HG03521 (cell line): ENCODE measurements around the gene GAD1.

ENCODE experiments used
- ATAC-seq: cut with Tn5 transposase; IDR thresholded peaks from one replicate; pipeline ENCODE4 v1.9.1; 2021; ENCODE audit warnings: mild to moderate bottlenecking, moderate library complexity; ENCODE audit not compliant: unreplicated experiment

GAD1 gene

DNA sequence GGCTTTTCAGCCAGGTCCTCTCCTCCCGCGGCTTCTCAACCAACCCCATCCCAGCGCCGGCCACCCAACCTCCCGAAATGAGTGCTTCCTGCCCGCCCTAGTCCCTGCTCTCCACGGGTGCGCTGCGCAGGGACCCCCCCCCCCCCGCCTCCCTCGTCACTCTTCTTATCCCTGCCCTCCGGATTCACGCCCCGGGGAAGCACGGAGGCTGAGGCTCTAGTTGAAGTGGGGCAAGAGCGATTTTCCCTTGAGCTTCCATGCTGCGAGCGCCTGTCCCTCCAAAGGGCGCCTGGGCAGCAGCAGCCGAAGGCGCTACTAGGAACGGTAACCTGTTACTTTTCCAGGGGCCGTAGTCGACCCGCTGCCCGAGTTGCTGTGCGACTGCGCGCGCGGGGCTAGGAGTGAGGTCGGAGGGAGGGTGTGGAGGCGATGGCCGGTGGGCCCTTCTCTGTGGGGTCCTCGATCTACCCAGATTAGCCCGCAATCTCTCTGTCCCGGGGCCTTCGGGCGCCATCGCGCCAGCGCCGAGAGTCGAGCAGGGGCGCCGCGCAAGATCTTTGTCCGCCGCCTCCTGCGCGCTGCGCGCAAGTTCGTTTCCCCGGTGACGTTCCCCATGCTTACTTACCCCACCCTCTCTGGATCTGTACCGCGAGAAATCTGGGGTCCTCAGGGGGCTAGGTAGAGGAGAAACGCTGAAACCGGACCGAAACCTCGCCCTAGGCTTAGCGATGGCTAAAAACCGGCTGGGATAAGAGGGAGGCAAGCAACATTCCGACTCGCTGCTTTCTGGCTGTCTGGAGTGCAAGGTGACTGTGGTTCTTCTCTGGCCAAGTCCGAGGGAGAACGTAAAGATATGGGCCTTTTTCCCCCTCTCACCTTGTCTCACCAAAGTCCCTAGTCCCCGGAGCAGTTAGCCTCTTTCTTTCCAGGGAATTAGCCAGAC is 677 bp downstream of the GAD1 start:
- no peak for ATAC-seq

DNA sequence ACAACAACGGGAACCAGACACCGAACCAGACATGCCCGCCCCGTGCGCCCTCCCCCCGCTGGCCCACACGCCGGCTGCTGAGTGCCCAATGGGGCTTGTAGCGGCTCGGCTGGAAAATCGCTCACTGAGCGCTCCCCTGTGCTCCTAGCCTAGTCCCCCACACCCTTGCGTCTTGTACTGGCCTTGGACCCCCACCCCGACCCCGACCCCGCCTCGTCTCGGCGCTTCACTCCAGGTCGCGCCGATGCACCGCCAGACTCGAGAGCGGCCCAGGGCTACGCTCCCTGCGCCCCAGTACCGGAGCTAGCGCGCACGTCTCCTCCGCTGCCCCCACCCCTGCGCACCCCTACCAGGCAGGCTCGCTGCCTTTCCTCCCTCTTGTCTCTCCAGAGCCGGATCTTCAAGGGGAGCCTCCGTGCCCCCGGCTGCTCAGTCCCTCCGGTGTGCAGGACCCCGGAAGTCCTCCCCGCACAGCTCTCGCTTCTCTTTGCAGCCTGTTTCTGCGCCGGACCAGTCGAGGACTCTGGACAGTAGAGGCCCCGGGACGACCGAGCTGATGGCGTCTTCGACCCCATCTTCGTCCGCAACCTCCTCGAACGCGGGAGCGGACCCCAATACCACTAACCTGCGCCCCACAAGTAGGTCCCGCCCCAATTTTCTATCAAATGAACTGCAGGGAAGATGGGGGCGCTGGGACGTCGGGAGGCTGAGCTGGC is 1.5 kb downstream of the GAD1 start:
- no peak for ATAC-seq

DNA sequence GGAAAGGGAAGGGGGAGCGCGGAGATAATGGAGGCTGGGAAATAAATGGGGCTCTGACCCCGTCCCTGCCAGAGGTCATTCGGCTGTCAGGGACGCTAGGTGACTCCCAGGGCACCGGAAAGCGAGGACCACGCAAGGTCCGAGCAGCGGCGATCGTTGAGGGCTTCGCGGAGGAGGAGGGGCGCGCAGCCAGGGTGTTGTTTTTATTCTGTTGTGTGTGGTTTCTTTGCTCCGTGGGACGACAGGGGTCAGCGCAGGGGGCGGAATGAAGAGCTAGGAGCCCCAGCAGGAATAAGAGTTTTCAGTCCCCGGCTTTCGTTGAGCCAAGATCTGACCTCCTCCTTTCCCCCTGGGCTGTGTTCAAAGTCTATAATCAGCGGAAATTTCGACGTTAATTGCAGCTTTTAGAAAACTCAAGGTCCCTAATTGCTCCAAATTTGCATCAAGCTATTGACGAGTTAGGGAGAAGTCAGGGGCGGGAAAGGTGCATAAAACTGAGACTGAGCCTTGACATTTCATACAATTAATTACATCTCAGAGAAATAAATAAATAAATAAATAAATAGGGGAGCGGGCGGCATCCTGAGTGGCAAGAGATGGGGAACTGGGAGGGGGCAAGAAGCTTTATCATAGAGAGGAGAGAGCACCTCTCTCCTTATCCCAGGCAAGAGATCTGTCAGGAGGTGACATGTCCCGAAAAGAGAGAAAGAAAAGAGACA is 2.2 kb downstream of the GAD1 start:
- no peak for ATAC-seq

- ATAC-seq: no peak
Measured at GRCh38 chr2:170819680-170820664, 3.3 kb downstream of the GAD1 start.

DNA sequence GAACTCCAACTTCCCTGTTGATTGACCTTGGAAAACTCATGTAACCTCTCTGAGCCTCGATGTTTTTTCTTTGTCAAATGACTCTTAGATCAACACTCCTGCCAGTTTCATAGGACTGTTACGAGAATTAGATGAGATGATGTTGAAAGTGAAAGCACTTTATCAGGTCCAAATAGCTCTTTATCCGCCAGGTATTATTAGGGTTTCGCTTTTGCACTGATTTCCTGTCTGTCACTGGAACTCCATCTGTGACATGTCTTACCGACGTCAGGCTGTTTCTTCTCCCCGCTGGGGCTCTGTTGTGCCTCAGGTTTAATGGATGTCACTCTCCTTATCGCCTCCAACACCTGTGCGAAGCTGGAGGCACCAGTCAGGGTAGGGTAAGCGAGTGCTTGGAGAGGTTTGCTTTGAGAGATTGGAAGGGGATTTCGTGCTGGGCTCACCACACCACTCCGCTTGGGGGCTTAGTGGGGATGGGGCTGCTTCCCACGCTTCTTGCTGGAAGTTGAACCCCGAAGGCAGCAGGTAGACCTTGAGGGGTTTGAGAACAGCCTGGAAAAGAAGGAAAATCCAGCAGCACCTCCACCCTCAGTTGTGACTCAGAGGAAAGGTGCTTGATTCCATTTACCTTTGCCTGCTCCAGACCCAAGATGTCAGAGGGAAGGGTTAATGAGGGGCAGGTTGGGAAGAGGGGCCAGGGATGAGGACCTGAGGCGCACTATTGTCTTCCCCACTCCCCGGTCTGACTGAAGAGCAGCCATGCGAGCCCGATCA is 4.3 kb downstream of the GAD1 start:
- ATAC-seq: no peak

DNA sequence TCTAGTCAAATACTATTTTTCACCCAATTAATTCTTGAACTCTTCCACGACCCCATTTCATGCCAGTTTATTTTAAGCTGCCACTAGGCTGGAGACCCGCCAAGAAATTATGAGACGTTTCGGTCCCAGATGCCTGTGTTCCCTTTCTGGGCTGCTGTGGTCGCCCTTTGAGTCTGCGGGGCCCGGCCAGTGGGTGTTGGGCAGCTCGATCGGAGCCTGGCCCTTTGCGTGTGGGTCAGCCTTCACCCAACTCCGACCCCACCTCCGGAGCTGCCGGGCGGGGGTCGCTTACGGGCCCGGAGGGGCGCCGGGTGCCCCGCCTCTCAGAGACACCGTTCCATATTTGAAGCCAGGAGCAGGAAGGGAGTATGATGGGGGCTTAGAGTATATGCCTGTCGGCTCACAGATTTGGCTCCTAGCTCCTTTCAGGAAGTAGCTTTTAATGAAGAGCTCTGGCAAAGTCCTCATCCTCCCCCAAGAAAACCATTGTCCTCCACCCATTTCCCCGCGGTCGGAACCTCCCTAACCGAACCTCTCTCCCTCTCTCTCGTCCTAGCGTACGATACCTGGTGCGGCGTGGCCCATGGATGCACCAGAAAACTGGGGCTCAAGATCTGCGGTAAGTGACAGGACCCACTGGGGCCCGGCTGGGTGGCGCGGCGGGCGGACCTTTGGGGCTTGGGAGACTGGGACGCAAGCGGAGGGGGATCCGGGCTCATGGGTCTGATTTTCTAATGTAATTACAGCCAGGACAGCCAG is 5.0 kb downstream of the GAD1 start:
- ATAC-seq: no peak

DNA sequence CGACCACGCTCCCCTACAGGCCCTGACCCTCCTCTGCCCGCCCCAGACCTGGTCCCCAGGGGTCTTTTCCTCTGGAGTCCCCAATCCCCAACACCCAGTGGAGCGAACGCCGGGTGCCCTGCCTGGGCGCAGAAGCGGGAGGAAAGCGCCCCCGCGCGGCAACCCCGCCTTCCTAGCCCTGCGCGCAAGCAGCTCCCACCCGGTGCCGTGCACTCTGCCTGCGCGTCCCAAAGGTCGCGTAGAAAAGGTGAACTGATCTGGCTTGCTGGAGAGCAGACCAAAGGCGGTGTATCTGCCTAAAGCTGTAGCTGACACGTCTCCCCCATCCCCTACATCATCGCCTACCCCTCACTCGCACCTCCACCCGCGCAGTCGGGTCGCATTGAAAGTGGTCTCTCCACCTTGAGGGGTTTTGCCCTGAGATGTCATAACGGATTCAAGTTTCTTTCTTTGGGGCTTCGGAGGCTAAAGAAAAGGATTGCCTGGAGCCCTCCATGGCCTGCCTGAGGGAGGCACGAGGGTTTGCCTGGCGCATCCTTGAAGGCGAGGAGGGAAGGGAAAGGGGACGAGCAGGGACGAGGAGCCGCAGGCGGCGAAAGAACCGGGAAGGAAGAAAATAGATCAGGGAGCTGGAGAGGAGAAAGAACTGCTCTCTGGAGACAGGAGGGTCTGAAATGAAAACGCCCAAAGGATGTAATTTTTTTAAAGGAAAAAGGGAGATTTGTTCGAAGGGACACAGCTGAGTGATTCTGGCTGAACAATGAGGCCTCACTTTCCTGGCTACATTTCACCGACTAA is 5.8 kb downstream of the GAD1 start:
- ATAC-seq: no peak

- ATAC-seq: no peak
Measured at GRCh38 chr2:170823088-170823897, 6.6 kb downstream of the GAD1 start.

- no peak for ATAC-seq
Measured at GRCh38 chr2:170823898-170824215, 7.2 kb downstream of the GAD1 start.

DNA sequence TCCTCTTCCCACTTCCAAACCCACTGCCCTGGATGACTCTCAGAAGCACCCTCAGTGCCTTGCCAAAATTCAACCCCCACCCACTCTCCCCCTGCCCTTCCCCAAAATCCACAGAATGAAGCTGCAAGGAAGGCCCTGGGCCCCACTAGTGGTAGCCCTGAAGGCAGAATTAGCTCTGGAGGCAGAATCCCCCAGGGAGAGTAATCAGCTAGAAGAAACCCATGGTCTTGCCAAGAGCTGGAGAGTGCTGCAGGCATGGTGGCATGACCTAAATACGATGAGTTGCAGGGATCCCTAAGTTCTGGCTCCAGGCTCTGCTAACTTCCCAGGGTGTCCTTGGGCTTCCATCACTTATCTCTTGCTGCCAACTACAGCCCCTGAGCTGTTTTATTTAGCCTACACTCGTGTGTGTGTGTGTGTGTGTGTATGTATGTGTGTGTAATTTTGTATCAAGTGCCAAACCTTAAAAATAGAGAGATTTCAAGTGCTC is 7.9 kb downstream of the GAD1 start:
- ATAC-seq: no peak

DNA sequence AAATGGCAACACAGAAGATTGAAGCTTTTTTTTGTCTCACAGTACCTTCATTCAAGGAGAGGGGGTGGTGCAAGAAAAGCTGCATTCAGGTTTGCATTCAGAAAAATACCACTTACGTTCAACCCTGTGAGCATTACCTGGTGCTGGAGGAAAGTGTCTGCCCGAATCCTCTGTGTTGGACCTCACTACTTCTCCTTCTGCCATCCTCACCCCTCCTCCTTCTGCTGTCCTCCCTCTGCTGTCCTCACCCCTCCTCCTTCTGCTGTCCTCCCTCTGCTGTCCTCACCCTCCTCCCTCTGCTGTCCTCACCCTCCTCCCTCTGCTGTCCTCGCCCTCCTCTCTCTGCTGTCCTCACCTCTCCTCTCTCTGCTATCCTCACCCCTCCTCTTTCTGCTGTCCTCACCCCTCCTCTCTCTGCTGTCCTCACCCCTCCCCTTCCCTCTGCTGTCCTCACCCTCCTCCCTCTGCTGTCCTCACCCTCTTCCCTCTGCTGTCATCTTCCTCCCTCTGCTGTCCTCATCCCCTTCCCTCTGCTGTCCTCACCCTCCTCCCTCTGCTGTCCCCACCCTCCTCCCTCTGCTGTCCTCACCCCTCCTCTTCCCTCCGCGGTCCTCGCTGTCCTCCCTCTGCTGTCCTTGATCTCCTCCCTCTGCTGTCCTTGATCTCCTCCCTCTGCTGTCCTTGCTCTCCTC is 11.3 kb downstream of the GAD1 start:
- ATAC-seq: no peak

- ATAC-seq: no peak
Measured at GRCh38 chr2:170828533-170828916, 11.8 kb downstream of the GAD1 start.

GRCh38 chr2:170829036-170829435 is 12.3 kb downstream of the GAD1 start:
- no peak for ATAC-seq

- no peak for ATAC-seq
Measured at GRCh38 chr2:170830166-170830565, 13.5 kb downstream of the GAD1 start.

- no peak for ATAC-seq
Measured at GRCh38 chr2:170831115-170831514, 14.4 kb downstream of the GAD1 start.

DNA sequence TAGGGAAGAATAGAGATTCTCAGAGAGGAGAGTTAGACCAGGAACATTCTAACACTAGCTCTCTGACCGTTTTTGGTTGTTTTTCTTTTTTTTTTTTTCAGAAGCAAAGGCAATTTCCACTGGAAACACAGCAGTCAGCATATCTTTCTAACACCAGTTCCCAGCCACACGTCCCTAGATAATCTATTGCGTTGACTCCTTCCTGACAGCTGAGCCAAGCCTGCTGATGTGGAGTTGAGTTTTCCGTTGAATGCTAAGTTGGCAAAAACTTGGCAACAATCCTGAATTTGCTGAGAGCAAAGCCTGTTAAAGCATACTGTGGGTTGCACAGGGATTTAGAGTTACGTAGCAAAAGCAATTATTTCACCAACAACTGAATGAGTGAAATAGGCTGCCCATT is 19.3 kb downstream of the GAD1 start:
- ATAC-seq: no peak
